HG03565 (cell line): ENCODE measurements around the gene ZNF223.

ENCODE experiments used
- ATAC-seq: cut with Tn5 transposase; IDR thresholded peaks from one replicate; pipeline ENCODE4 v1.9.1; 2021; ENCODE audit warnings: mild to moderate bottlenecking, moderate library complexity; ENCODE audit not compliant: unreplicated experiment

Gene ZNF223

DNA sequence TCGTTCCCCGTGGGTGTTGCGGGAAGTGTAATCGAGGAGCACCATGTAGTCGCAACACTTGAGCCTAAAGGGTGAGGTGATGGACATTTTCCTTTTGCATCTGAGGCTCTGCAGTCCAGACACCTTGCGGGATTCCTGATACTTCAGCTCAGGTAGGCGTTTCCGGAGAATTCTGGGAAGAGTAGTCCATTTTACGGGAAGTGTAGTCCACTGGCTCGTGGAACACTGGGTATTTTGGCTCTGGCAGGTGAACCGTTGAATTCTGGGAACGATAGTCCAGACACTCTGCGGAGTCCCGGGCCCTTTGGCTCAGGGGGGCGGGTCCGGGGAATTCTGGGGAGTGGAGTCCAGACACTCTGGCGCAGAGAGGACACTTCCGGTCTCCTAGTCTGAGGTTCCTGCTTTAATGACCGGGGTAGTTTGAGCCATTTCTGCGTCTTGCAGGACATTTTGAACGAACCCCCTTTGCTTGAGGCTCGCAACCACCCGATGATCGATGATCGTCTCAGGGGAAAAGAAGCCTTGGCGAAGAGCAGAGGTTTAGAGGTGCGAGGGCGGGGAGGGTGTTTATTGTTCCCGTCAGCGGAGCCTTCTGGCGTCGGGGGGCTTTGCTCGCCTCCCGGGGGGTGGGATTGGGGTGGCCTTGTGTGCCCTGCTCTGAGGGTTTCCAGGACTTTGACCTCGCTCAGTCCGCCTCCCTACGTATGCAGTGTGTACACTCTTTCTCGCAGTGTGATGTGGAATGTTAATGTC, at the start of gene ZNF223:
Gene ZNF223 (plus strand): TSS at position 387 of the 753 bp plus-strand sequence. CDS start 3,141 bp downstream, outside the sequence.
- no peak for ATAC-seq

DNA sequence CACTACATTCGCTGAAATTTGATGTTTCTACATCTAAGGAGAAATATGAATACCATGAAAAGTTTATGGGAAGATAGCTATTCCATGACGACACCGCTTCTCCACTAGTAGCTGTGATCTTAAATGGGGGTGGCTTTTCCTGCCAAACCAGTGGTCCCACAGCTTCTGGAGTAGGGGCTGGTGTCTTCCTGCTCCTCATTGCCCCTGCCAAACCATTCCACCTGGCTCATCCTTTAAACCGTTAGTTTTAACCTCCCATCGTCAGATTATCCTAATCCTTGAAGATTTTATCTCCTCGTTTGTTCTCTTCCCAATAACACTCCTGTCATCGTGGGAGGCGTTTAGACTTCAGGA, 49.6 kb upstream of the ZNF223 start:
- ATAC-seq: no peak

DNA sequence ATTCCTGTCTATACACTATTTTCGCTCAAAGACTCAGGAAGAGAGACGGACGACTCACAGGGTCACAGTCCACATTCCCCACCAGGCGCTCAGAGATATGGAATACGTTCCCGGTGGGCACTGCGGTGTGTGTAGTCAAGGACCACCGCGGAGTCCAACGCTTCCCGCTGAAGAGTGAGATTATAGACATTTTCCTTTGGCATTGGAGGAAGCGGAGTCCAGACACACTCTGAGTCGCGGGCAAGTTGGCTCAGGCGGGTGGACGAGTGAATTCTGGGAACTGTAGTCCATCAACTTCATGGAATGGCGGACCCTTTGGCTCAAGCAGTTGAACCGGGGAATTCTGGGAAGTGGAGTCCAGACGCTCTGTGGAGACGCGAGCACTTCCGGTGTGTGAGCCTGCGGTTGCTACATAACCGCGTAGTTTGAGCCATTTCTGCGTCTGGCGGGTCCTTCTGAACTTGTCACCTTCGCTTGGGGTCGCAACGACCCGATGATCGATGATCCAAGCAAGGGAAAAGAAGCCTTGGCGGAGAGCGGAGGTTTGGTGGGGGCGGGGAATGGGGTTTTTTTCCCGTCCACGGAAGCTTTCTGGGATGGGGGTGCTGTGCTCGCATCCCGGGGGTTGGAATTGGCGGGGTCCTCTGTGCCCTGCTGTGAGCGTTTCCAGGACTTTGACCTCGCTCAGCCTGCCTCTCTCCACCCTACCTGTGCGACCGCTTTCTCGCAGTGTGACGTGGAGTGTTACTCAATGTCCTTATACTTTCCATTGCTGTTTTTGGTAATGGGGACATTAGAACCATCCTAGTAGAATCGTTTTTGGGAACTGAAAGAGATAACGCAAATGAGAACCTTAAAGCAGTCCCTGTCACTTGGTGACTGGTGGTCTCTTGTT, 49.0 kb upstream of the ZNF223 start, which contains the start of gene ZNF230:
Gene ZNF230 (plus strand): TSS at position 392 of the 895 bp plus-strand sequence. CDS start 4,122 bp downstream, outside the sequence.
- peak; percentile 88 for ATAC-seq

DNA sequence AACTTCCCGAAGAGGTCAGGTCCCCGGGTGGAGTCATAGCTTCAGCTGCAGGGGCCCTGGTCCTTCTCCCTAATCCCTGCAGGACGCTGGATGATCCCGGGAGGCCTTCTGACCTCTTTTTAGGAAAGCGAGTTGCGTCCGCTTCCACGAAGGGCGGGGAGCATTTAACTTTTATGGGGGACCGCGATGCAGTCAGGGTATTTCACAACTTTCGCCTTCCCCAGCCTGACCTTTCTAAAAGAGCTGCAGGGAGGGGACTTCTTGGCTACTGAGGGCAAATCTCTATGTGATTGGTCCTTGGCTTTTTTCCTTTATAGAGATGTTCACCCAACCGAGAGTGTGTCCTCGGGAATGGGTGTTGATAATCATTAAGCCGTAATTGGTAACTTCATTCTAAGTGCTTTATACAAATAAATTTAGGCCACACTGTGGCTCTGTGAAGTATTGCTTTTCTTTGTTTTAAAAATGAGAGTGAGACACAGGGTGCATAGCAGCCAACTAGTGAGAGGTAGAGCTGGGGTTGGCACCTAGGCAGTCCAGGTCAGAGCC, 48.3 kb upstream of the ZNF223 start:
- no peak for ATAC-seq

DNA sequence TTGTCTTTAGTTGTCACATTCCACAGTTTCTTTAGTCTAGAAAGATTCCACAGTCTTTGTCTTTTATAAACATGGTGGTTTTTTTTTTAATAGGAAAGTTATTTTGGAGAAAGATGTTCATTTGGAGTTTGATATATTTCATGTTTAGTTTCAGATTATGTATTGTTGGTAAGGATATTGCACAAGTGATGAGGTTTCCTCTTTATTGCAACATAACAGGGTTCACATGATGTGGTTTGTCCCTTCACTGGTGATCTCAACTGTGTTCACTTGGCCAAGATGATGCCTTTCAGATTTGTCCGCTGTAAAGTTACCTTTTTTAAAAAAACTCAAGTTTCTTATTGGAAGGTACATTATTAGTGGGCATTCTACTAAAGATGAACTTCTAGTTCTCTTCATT, 45.9 kb upstream of the ZNF223 start:
- ATAC-seq: no peak

DNA sequence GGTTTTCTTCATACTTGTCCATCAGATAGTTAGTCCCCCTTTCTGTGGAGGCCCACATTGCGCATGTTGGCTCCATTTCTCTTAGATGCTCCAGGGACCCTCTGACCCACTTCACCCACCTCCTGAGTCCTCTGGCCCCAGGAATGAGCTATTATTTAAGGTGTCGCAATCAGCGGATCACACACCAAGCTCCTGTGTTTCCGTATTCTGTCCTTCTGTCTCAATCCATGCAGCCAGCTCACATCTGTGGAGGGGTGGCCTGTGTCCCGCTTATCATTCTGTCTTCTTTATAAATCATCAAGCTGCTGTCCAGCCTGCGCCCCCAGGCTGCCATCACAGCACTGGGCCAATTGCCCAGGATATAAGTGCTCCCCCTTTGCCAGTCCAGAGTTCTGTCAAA, 44.4 kb upstream of the ZNF223 start:
- no peak for ATAC-seq

DNA sequence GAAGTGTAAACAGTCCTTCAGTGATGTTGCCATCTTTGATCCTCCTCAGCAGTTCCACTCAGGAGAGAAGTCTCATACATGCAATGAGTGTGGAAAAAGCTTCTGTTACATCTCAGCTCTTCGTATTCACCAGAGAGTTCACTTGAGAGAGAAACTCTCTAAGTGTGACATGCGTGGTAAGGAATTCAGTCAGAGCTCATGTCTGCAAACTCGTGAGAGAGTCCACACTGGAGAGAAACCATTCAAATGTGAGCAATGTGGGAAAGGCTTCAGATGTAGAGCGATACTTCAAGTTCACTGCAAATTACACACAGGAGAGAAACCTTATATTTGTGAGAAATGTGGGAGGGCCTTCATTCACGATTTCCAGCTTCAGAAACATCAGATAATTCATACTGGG, 41.4 kb upstream of the ZNF223 start:
- no peak for ATAC-seq

DNA sequence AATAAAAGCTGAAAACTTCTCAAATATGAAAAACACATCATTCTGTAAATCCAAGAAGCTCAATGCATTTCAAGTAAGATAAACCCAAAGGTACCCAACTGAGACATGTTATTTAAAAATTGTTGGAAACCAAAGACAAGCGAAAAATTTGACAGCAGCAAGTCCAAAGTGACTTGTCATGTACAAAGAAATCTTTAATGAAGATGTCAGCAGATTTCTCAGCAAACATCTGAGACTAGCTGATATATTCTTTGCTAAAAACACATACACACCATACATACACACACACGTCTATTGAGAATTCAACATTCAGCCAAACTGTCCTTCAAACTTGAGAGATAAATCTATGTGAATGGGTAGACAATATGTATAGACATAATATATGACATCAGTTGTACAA, 32.3 kb upstream of the ZNF223 start:
- ATAC-seq: no peak

DNA sequence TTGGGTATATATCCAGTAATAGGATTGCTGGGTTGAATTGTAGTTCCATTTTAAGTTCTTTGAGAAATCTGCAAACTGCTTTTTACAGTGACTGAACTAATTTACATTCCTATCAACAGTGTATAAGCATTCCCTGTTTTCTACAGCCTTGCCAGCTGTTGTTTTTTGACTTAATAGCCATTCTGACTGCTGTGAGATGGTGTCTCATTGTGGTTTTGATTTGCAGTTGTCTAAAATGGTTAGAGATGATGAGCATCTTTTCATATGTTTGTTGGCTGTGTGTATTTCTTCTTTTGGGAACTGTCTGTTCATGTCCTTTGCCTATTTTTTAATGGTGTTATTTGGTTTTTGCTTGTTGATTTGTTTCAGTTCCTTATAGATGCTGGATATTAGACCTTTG, 30.6 kb upstream of the ZNF223 start:
- ATAC-seq: no peak

DNA sequence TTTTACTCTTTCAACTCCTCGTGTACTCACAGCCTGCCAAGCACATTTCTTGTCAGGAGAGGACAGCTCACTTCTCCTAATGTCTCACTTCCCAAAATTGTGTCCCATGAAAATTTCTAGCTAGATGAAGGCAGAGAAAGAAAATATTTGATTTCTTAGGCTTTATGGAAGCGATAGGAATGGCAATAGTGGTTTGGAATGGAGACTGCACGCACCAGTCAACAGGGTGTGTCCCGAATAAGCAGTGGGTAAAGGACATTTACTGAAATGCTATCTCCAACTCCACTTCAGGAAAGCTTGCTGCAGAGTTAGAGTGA, 27.0 kb upstream of the ZNF223 start:
- no peak for ATAC-seq

DNA sequence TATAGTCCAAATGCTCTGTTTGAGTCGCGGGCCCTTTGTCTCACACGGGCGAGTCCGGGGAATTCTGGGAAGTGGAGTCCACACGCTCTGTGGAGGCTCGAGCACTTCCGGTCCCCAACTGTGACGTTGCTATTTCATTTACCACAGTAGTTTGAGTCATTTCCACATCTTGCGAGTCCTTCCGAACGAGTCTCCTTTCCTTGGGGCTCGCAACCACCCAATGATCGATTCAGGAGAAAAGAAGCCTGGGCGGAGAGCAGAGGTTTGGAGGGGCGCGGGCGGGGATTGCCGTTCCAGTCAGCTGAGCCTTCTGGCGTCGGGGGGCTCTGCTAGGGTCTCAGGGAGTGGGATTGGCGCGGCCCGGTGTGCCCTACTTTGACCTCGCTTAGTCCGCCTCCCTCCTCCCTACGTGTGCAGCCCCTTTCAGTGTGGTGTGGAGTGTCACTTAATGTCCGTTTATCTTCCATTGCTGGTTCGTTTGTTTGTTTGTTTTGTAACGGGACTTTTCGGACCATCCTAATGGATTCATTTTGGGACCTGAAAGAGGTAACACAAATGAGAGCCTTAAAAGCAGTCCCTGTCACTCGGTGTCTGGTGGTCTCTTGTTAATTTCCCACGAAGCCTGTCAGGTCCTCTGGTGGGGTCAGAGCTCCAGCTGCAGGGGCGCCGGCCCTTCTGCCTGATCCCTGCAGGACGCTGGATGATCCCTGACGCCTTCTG, 26.5 kb upstream of the ZNF223 start, which contains the start of gene ZNF222:
Gene ZNF222 (plus strand): TSS at position 163 of the 720 bp plus-strand sequence. CDS start 58 bp downstream, at position 221.
- peak; percentile 96 for ATAC-seq

DNA sequence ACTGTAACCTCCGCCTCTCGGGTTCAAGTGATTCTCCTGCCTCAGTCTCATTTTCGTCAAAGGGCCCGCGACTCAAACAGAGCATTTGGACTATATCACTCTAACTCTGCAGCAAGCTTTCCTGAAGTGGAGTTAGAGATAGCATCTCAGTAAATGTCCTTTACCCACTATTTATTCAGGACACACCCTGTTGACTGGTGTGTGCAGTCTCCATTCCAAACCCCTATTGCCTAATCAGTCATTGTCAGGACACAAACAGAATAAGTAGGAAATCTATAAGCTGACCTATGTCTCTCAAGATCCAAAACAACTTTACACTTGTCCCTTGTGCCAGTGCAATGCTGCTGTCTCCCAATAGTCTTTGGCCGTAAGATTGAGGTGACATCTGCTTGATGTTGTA, 25.2 kb upstream of the ZNF223 start:
- no peak for ATAC-seq

DNA sequence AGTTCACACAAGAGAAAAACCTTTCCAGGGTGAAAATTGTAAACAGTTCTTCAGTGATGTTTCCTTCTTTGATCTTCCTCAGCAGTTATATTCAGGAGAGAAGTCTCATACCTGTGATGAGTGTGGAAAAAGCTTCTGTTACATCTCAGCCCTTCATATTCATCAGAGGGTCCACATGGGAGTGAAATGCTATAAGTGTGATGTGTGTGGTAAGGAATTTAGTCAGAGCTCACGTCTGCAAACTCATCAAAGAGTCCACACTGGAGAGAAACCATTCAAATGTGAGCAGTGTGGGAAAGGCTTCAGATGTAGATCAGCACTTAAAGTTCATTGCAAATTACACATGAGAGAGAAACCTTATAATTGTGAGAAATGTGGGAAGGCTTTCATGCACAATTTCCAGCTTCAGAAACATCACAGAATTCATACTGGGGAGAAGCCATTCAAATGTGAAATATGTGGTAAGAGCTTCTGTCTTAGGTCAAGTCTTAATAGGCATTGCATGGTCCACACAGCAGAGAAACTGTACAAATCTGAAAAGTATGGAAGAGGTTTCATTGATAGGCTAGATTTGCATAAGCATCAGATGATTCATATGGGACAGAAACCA, 19.7 kb upstream of the ZNF223 start:
- no peak for ATAC-seq

DNA sequence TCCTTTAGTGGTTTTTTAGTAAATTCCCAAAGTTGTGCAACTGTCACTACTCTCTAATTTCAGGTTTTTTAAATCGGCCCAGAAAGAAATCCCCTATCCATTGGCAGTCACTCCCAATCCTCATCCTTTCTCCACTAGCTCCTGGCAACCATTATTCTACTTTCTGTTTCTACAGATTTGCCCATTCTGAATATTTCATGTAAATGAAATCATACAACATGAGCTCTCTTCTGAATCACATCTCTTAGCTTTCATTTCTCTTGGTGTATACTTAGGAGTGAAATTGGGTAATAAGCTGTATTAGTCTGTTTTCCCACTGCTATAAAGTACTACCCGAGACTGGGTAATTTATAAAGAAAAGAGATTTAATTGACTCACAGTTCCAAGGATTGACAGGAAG, 9.7 kb upstream of the ZNF223 start:
- ATAC-seq: no peak

DNA sequence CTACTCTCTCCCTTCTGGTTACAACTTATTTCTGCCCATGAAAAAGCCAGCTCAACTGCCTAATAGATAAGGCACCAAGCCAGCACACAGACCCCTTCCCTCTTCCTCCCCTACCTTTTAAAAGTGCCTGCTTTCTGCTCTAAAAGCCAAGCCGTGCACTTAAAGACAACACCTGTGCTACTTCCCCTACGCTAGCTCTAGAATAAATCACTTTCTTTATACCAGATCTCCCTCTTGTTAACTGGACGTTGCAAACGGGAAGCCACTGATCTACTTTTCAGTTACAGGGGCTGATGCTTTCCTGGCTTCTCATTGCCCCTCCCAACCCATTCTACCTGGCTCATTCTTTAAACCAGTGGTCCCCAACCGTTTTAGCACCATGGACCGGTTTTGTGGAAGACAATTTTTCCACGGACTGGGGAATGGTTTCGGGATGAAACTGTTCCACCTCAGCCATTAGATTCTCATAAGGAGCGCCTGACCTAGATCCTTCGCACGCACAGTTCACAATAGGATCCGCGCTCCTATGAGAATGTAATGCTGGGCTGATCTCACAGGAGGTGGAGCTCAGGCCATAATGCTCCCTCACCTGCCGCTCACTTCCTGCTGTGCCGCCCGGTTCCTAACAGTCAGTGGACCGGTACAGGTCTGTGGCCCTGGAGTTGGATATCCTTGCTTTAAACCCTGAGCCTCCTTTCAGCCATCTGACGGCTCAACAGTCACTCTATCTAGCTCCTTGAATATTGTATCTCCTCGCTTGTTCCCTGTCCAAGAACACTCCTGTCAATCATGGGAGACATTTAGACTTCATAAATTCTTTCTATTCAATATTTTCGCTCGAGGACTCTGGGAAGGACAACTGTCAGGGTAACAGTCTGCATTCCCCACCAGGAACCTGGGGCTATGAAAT, 841 bp upstream of the ZNF223 start:
- ATAC-seq: no peak

DNA sequence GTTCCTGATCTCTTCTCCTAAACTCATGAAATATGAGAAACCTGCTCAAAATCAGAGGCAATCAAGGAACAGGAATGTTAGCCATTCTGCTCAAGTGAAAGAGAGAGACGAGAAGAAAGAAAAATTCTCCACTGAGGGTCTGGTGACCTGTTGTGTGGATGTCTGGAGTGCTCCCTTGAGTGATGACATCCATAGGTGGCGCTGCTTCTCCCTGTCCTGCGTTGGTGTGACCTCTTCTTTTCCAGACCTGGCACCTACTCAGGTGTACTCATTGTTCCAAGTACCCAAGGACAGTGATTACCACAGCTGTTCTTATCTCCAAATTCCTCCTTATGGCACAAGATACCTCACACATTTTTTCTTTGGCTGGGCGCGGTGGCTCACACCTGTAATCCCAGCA, 4.0 kb downstream of the ZNF223 start:
- no peak for ATAC-seq

DNA sequence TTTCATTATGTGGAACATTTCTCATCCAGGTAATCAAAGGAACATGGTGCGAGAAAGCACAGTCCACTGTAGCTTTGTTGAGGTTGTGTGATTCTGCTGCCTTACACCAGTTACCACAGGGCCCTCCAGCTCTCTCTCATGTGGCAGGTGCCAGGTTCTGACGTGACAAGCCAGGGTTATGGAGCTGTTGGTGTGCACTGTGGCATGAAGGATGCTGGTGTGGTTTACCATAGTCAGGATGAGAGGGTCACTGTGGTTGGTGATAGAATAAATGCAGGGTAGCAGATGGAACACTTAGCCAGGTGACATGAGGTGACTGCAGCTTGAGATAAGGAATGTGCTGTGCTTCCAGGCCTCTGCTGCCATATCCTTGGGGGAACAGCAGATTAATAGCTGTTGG, 7.4 kb downstream of the ZNF223 start:
- ATAC-seq: no peak

DNA sequence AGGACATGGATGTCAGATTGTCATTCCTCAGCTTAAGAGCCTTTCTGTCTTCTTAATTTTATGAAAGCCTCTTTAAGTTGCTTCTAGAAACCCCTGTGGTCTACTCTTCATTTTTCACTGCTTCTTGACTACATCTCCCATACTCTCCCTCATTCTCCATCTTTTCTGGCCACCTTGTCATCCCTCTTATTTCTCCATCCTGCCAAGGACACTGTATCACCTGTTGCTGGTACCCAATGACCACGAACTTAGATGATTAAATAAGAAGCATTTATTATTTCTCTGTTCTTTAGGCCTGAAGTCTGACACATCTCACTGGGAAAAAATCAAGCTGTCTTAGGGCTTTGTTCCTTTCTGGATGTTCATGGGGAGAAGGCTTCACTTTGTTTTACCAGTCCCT, 9.2 kb downstream of the ZNF223 start:
- ATAC-seq: no peak

DNA sequence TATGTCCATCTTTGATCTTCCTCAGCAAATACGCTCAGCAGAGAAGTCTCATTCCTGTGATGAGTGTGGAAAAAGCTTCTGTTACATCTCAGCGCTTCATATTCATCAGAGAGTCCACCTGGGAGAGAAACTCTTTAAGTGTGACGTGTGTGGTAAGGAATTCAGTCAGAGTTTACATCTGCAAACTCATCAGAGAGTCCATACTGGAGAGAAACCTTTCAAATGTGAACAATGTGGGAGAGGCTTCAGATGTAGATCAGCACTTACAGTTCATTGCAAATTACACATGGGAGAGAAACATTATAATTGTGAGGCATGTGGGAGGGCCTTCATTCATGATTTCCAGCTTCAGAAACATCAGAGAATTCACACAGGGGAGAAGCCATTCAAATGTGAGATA, 14.5 kb downstream of the ZNF223 start:
- ATAC-seq: no peak

DNA sequence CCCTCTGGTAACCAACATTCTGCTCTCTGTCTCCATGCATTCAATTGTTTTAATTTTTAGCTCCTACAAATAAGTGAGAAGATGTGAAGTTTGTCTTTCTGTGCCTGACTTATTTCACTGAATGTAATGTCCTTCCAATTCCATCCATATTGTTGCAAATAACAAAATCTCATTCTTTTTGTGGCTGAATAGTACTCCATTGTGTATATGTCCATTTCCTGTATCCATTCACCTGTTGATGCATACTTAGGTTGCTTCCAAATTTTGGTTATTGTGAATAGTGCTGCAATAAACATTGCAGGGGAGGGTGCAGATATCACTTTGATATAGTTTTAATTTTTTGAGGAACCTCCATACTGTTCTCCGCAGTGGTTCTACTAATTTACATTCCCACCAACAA, 17.6 kb downstream of the ZNF223 start:
- no peak for ATAC-seq
